ENCODE measurements around the gene HMCN2.

The HMCN2 gene

GRCh38 chr9:130292106-130292505, 26.5 kb downstream of the HMCN2 start:
- Histone ChIP-seq H3K4me1 (no peaks in the 10 kb centered on the region), H3K9ac (no peak overlapping the region), H3K36me3 (ENCODE audit: control insufficient read depth, insufficient read depth, low read length) (no peaks in the 10 kb centered on the region), H3K4me2 (ENCODE audit: low read length) (no peak overlapping the region), H3K27ac (no peak overlapping the region), H2AFZ (no peak overlapping the region), H3K27me3 (ENCODE audit: control insufficient read depth, insufficient read depth, low read length) (peaks cover 4% of the 10 kb centered on the region), H3K4me3 (ENCODE audit: low read depth, low read length) (no peak overlapping the region), H3K79me2 (no peaks in the 10 kb centered on the region), H3K9me3 (ENCODE audit: control insufficient read depth, low read length) (no peaks in the 10 kb centered on the region)
- TF ChIP-seq, protein P1, sequence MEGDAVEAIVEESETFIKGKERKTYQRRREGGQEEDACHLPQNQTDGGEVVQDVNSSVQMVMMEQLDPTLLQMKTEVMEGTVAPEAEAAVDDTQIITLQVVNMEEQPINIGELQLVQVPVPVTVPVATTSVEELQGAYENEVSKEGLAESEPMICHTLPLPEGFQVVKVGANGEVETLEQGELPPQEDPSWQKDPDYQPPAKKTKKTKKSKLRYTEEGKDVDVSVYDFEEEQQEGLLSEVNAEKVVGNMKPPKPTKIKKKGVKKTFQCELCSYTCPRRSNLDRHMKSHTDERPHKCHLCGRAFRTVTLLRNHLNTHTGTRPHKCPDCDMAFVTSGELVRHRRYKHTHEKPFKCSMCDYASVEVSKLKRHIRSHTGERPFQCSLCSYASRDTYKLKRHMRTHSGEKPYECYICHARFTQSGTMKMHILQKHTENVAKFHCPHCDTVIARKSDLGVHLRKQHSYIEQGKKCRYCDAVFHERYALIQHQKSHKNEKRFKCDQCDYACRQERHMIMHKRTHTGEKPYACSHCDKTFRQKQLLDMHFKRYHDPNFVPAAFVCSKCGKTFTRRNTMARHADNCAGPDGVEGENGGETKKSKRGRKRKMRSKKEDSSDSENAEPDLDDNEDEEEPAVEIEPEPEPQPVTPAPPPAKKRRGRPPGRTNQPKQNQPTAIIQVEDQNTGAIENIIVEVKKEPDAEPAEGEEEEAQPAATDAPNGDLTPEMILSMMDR (IDR thresholded peaks at IDR 0.05) = no peak

- H3K4me3 ChIP-seq (ENCODE audit: low read depth, low read length) = no peak overlapping the region
- H3K9me3 ChIP-seq (ENCODE audit: control insufficient read depth, low read length) = no peaks in the 10 kb centered on the region
- H3K4me1 ChIP-seq = no peaks in the 10 kb centered on the region
- H2AFZ ChIP-seq = no peak overlapping the region
- no peak overlapping the region for H3K4me2 ChIP-seq (ENCODE audit: low read length)
- no peaks in the 10 kb centered on the region for H3K36me3 ChIP-seq (ENCODE audit: control insufficient read depth, insufficient read depth, low read length)
- H3K27ac ChIP-seq = no peak overlapping the region
- no peak overlapping the region for H3K9ac ChIP-seq
- TF ChIP-seq, protein P1 (IDR thresholded peaks at IDR 0.05) = no peak
- H3K27me3 ChIP-seq (ENCODE audit: control insufficient read depth, insufficient read depth, low read length) = no peaks in the 10 kb centered on the region
- H3K79me2 ChIP-seq = no peaks in the 10 kb centered on the region
Observed at GRCh38 chr9:130294664-130295063, 29.1 kb downstream of the HMCN2 start.

DNA sequence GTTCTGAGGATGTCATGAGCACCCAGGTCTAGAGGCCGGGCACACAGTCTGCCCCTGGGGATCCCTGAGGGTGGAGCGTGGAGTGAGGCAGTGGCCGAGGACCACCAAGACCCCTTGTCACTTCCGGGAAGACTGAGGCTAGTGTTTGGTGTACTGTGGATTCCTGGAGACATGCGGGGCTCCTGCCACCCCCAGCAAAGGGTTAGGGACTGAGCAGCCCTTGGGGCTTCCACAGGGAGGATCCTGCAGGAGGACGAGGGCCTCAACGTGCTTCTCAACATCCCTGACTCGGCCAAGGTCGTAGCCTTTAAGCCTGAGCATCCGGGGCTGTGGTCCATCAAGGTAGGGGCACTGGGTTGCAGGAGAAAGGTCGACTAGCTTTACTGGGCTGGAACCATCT, 29.9 kb downstream of the HMCN2 start:
- Histone ChIP-seq H3K36me3 (ENCODE audit: control insufficient read depth, insufficient read depth, low read length) (no peaks in the 10 kb centered on the region), H3K27me3 (ENCODE audit: control insufficient read depth, insufficient read depth, low read length) (no peaks in the 10 kb centered on the region), H3K27ac (no peak overlapping the region), H3K4me2 (ENCODE audit: low read length) (no peak overlapping the region), H3K9ac (no peak overlapping the region), H3K79me2 (no peaks in the 10 kb centered on the region), H2AFZ (no peak overlapping the region), H3K9me3 (ENCODE audit: control insufficient read depth, low read length) (no peaks in the 10 kb centered on the region), H3K4me1 (no peaks in the 10 kb centered on the region), H3K4me3 (ENCODE audit: low read depth, low read length) (no peak overlapping the region)
- TF ChIP-seq, protein P1 (IDR thresholded peaks at IDR 0.05) = no peak

DNA sequence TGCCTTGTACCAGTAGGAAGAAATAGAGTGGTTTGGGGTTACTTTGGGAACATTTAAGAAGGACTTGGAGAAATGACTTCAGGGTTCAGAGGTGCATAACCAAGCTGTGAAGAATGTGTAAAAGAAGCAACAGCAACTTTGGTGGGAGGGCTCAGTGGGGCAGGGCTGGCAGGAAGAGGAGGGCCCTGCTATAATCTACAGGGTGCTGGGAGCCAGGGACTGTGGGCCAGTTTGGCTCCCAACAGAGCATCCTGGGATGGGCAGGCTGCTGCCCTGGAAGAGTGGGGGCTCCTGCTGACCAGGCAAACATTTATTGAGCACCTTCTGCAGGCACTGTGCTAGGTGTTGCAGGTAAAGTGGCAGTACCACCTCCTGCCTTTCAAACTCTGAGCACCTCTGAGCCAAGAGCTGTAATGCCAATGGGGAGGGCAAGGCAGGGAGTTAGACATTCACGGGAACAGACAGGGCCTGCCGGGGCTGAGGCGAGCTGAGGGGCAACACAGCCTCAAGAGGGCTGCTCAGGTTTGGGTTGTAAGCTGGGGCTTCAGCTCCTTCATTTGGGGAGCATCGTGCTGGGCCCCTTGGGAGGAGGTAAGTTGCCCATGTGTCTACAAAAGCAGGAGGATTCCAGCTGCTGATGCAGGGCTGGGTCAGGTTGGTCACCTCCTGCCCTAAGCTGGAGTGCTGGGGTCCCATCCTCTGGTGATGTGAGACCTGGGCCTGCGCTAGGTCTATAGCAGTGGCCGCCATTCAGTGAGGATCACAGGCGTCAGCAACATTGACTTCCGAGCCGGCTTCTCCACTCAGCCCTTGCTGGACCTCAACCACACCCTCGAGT, 30.6 kb downstream of the HMCN2 start:
- TF ChIP-seq, protein P1 (IDR thresholded peaks at IDR 0.05) = no peak
- H3K4me1 ChIP-seq = no peaks in the 10 kb centered on the region
- H3K9ac ChIP-seq = no peak overlapping the region
- H3K36me3 ChIP-seq (ENCODE audit: control insufficient read depth, insufficient read depth, low read length) = no peaks in the 10 kb centered on the region
- no peak overlapping the region for H3K4me3 ChIP-seq (ENCODE audit: low read depth, low read length)
- no peaks in the 10 kb centered on the region for H3K9me3 ChIP-seq (ENCODE audit: control insufficient read depth, low read length)
- H3K27ac ChIP-seq = no peak overlapping the region
- no peaks in the 10 kb centered on the region for H3K27me3 ChIP-seq (ENCODE audit: control insufficient read depth, insufficient read depth, low read length)
- H3K4me2 ChIP-seq (ENCODE audit: low read length) = no peak overlapping the region
- no peaks in the 10 kb centered on the region for H3K79me2 ChIP-seq
- H2AFZ ChIP-seq = no peak overlapping the region

GRCh38 chr9:130296783-130297055, 31.2 kb downstream of the HMCN2 start:
- Histone ChIP-seq H2AFZ (no peak overlapping the region), H3K36me3 (ENCODE audit: control insufficient read depth, insufficient read depth, low read length) (no peaks in the 10 kb centered on the region), H3K27ac (no peak overlapping the region), H3K79me2 (no peaks in the 10 kb centered on the region), H3K9me3 (ENCODE audit: control insufficient read depth, low read length) (no peaks in the 10 kb centered on the region), H3K27me3 (ENCODE audit: control insufficient read depth, insufficient read depth, low read length) (no peaks in the 10 kb centered on the region), H3K4me1 (no peaks in the 10 kb centered on the region), H3K4me2 (ENCODE audit: low read length) (no peak overlapping the region), H3K9ac (no peak overlapping the region), H3K4me3 (ENCODE audit: low read depth, low read length) (no peak overlapping the region)
- TF ChIP-seq, protein P1 (IDR thresholded peaks at IDR 0.05) = no peak

Measured in parathyroid adenoma (tissue), 2 donors.